ENCODE data around the gene TMEM109. TPM values are rescaled to one million over a fixed set of nuclear protein-coding genes. Genes with fewer than 3 reads are reported as not detected.
A peak's percentile ranks its signal among the peaks of the same experiment; 100 is the strongest.

The TMEM109 gene
- total and polyA plus RNA-seq, 2 of the 4 experiments (the other 2 are of a cell fraction) = 15.1 to 69.7 TPM

DNA sequence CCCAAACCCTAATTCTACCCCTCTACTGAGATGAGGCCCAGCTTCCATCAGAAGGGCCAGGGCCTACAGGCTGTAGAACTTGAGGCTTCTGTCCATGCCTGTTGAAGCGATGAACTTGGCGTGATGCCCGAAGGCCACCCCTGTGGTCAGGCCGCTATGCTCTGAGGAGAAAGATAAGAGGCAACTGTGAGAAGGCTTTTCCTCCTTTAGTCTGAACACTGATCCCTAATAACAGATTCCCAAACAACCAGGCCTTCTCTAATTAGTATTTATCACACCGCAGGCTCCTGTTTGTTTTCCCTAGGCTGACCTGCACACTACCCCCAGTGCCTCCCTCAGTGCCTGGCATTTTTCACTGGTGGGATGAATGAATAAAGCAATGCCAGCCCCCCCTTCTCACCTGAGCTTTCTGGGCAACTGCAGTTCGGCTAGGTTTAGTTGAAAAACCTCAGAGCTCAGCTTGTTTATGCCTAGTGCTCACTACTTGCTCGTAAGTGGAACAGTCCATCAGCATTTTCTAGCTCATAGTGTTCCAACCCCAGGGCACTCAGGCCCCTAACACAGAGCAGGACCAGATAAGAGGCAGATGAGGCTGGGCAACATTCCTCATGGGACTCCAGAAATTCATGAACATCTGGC lies 22.7 kb upstream of the TMEM109 start:
- Histone ChIP-seq H2AK9ac (replicated peaks; ENCODE audit: low read depth, low read length, poor library complexity) (no peak overlapping the region), H4K91ac (ENCODE audit: insufficient read depth, low read depth, low read length) (no peak overlapping the region), H3K27ac (ENCODE audit: insufficient read depth, low read length) (no peak overlapping the region), H3K9me1 (ENCODE audit: insufficient read depth, low read length) (no peaks in the 10 kb centered on the region), H3K79me1 (ENCODE audit: low read depth in 1 of 2, low read length in 2 of 2) (no peaks in the 10 kb centered on the region; a peak in 2 of 4 replicates), H2BK15ac (ENCODE audit: low read depth, low read length) (no peak overlapping the region), H2BK20ac (ENCODE audit: low read depth, low read length) (no peak overlapping the region), H3K4me2 (ENCODE audit: low read depth, low read length) (no peak overlapping the region), H3K9ac (ENCODE audit: low read depth, low read length) (no peak overlapping the region), H3K36me3 (ENCODE audit: control insufficient read depth, insufficient read depth, low read length) (peaks cover 13% of the 10 kb centered on the region), H3K4me1 (ENCODE audit: control insufficient read depth, insufficient read depth, low read length) (no peaks in the 10 kb centered on the region), H2BK5ac (ENCODE audit: low read depth, low read length, poor library complexity, severe bottlenecking) (no peak overlapping the region), H3K4ac (ENCODE audit: low read depth, low read length) (no peak overlapping the region), H3K56ac (ENCODE audit: extremely low read depth, insufficient read depth, low read length) (no peak overlapping the region), H3K27me3 (ENCODE audit: control insufficient read depth, insufficient read depth, low read length) (no peaks in the 10 kb centered on the region), H3K4me3 (ENCODE audit: insufficient read depth, low read depth, low read length) (no peak overlapping the region), H3K14ac (replicated peaks; ENCODE audit: low read depth, low read length) (no peak overlapping the region), H2AFZ (replicated peaks; ENCODE audit: low read length, poor library complexity) (no peak overlapping the region), H4K20me1 (ENCODE audit: insufficient read depth, low read length) (no peaks in the 10 kb centered on the region; the same call in 1 of the 2 replicates), H2BK120ac (ENCODE audit: low read depth, low read length) (no peak overlapping the region), H4K5ac (ENCODE audit: low read depth, low read length) (no peak overlapping the region), H3K23ac (ENCODE audit: low read depth, low read length) (no peak overlapping the region), H4K8ac (ENCODE audit: low read depth in 2 of 2, low read length in 2 of 2) (no peak overlapping the region), H3K9me3 (ENCODE audit: control insufficient read depth, insufficient read depth, low read length) (no peaks in the 10 kb centered on the region), H3K18ac (ENCODE audit: low read depth, low read length) (no peak overlapping the region), H2AK5ac (ENCODE audit: low read depth, low read length) (no peak overlapping the region)
- no TSS peak for BruUV-seq (replicated peaks)
- ChIA-PET CTCF (interaction anchor here (0.6 to 1.7 kb wide), 2 partner anchors 54 to 1718 kb away, joined by 3 to 7 read pairs; no protein-coding TSS in a partner anchor), POLR2A (ENCODE audit: unreplicated experiment) (no interaction called here)
- TF ChIP-seq CHD1 (IDR thresholded peaks at IDR 0.05; ENCODE audit: low read depth, low read length) = no peak
- no peak for TF ChIP-seq BHLHE40 (IDR thresholded peaks at IDR 0.05; ENCODE audit: low read depth, low read length)
- TF ChIP-seq, protein P1, sequence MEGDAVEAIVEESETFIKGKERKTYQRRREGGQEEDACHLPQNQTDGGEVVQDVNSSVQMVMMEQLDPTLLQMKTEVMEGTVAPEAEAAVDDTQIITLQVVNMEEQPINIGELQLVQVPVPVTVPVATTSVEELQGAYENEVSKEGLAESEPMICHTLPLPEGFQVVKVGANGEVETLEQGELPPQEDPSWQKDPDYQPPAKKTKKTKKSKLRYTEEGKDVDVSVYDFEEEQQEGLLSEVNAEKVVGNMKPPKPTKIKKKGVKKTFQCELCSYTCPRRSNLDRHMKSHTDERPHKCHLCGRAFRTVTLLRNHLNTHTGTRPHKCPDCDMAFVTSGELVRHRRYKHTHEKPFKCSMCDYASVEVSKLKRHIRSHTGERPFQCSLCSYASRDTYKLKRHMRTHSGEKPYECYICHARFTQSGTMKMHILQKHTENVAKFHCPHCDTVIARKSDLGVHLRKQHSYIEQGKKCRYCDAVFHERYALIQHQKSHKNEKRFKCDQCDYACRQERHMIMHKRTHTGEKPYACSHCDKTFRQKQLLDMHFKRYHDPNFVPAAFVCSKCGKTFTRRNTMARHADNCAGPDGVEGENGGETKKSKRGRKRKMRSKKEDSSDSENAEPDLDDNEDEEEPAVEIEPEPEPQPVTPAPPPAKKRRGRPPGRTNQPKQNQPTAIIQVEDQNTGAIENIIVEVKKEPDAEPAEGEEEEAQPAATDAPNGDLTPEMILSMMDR (conservative IDR thresholded peaks at IDR 0.05; ENCODE audit: low read depth, low read length) = no peak
- TF ChIP-seq MAZ (IDR thresholded peaks at IDR 0.05; ENCODE audit: borderline replicate concordance, low read depth, low read length) = no peak
- TF ChIP-seq POLR2A (IDR thresholded peaks at IDR 0.05; ENCODE audit: low read depth, low read length) = no peak
- TF ChIP-seq RCOR1 (IDR thresholded peaks at IDR 0.05; ENCODE audit: insufficient replicate concordance, low read length) = no peak
- no peak for TF ChIP-seq RFX5 (IDR thresholded peaks at IDR 0.05; ENCODE audit: low read depth, low read length)
- no peak for TF ChIP-seq FOS (IDR thresholded peaks at IDR 0.05; ENCODE audit: low read depth, low read length)
- no peak for TF ChIP-seq RAD21 (IDR thresholded peaks at IDR 0.05; ENCODE audit: low read length)
- WGBS, 2 experiments (ENCODE audit: extremely low coverage in 2 of 2, insufficient read length in 1 of 2) = no CpG with 5 or more reads among the region's 7 CpGs
- DNase-seq (peak; percentile 23), ATAC-seq (ENCODE audit: low read depth) (no peak)
- in situ Hi-C loops (cut with MboI; ENCODE audit: low sequenced_read_pairs) (loop anchor here (5.0 kb wide), 1 partner anchor 54 kb away; no protein-coding TSS in a partner anchor), intact Hi-C loops (cut with micrococcal nuclease) (no loop called here), dilution Hi-C loops (cut with HindIII; ENCODE audit: low sequenced_read_pairs, unreplicated experiment) (no loop called here)
